A673 (cell line): Measurements from ENCODE around the gene MGAT5.

Experiments used
- EZH2 ChIP-seq: fragments of 200-600 bp; sonication (generic); IDR thresholded peaks from 2 replicates; pipeline ENCODE4 v1.6.1; 2017; ENCODE audit warnings: borderline replicate concordance, low read depth, mild to moderate bottlenecking, mixed read lengths, antibody characterized with exemption, low read length; ENCODE audit not compliant: poor library complexity, severe bottlenecking
- TF ChIP-seq, protein P1 (sequence below): fragments of 300-800, 200-600 bp; sonication (generic); conservative IDR thresholded peaks from 2 replicates; pipeline ENCODE4 v1.5.1; 2017; ENCODE audit warnings: low read depth, mild to moderate bottlenecking, antibody characterized with exemption, low read length, moderate library complexity, mixed read lengths

DNA sequence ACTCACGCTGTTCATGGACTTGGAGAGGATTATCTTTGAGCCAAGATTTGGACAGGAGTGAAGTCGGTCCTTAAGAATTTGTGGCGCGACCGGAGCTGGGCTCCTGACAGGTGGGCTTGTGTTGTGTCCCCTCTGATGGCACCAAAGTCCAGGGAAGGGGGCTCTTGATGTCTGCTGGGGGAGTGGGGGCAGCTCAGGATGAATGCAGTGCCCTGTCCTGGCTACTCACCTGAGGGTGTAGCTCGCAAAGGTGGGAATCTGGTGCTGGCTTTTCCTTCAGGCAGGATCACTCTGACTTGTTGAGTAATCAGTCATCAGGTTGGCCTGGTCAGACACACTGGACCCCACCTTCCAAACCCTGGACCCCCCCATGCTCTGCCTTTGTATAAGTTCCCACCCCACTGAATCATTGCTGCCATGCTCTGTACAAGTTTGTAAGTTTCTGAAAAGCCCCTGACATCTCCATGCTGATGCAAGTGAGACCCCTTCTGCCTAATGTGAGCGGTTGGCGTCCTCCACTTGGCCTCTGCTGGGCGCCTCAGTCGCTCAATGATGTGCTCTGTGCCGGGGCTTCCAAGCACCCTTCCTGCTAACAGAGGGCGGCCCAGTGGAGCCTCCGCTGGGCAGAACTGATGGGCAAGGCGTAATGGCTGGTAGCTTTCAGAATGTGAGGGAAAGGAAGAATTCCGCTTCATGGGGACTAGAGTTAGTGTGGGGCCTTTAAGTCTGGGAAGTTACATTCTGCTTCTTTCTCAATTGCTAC, 196.1 kb downstream of the MGAT5 start:
- TF ChIP-seq, protein P1, sequence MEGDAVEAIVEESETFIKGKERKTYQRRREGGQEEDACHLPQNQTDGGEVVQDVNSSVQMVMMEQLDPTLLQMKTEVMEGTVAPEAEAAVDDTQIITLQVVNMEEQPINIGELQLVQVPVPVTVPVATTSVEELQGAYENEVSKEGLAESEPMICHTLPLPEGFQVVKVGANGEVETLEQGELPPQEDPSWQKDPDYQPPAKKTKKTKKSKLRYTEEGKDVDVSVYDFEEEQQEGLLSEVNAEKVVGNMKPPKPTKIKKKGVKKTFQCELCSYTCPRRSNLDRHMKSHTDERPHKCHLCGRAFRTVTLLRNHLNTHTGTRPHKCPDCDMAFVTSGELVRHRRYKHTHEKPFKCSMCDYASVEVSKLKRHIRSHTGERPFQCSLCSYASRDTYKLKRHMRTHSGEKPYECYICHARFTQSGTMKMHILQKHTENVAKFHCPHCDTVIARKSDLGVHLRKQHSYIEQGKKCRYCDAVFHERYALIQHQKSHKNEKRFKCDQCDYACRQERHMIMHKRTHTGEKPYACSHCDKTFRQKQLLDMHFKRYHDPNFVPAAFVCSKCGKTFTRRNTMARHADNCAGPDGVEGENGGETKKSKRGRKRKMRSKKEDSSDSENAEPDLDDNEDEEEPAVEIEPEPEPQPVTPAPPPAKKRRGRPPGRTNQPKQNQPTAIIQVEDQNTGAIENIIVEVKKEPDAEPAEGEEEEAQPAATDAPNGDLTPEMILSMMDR: no peak
- no peak for TF ChIP-seq EZH2
